ENCODE measurements around the gene GPRIN2. TPM values are rescaled to one million over a fixed set of nuclear protein-coding genes. Genes with fewer than 3 reads are reported as not detected.
"Not testable (repeated sequence)": the region's sequence is repeated elsewhere in the genome, so short reads cannot be mapped to it uniquely, and the experiment has no call there.

Gene GPRIN2
- total and polyA plus RNA-seq, 4 donors = 17.7 to 36.5 (median 29.1) TPM

- not testable (repeated sequence) for H3K9ac ChIP-seq (ENCODE audit: insufficient read depth in 1 of 2, low read length in 2 of 2); H3K27ac ChIP-seq (ENCODE audit: low read depth in 1 of 2, low read length in 1 of 2); H3K27me3 ChIP-seq (ENCODE audit: control insufficient read depth in 3 of 3, insufficient read depth in 3 of 3, low read length in 2 of 3); H3K9me3 ChIP-seq (ENCODE audit: control insufficient read depth in 4 of 4, insufficient read depth in 3 of 4, low read length in 3 of 4); H3K4me3 ChIP-seq; H3K4me1 ChIP-seq (ENCODE audit: control insufficient read depth in 5 of 5, insufficient read depth in 5 of 5, low read length in 5 of 5); H3K36me3 ChIP-seq (ENCODE audit: control insufficient read depth in 4 of 4, insufficient read depth in 4 of 4, low read length in 4 of 4)
- 1% methylated on average over 17 to 49 of the region's 68 CpGs for WGBS, 2 donors
- ATAC-seq (ENCODE audit: insufficient read depth, low FRiP score) (peak; percentile 21), DNase-seq (peak in 1 of 3 donors; percentile 11)
Observed at GRCh38 chr10:46578474-46579178, 22.2 kb upstream of the GPRIN2 start, which contains the start of gene SYT15. SYT15 (plus strand) TSS chr10:46579128; CDS start chr10:46579169, 41 bp downstream.

- ATAC-seq (ENCODE audit: insufficient read depth, low FRiP score) = not testable (repeated sequence)
Observed at GRCh38 chr10:46577624-46578473, 21.4 kb upstream of the GPRIN2 start.

GRCh38 chr10:46573884-46574283, 17.4 kb upstream of the GPRIN2 start:
- not testable (repeated sequence) for H3K27ac ChIP-seq (ENCODE audit: low read depth in 1 of 2, low read length in 1 of 2); H3K36me3 ChIP-seq (ENCODE audit: control insufficient read depth in 4 of 4, insufficient read depth in 4 of 4, low read length in 4 of 4); H3K9ac ChIP-seq (ENCODE audit: insufficient read depth in 1 of 2, low read length in 2 of 2); H3K4me1 ChIP-seq (ENCODE audit: control insufficient read depth in 5 of 5, insufficient read depth in 5 of 5, low read length in 5 of 5); H3K4me3 ChIP-seq; DNase-seq; H3K27me3 ChIP-seq (ENCODE audit: control insufficient read depth in 3 of 3, insufficient read depth in 3 of 3, low read length in 2 of 3); ATAC-seq (ENCODE audit: insufficient read depth, low FRiP score); H3K9me3 ChIP-seq (ENCODE audit: control insufficient read depth in 4 of 4, insufficient read depth in 3 of 4, low read length in 3 of 4)
- 61 to 79% methylated on average over 2 to 3 of the region's 4 CpGs for WGBS, 2 donors

More at GRCh38 chr10:46577624-46578473, 21.4 kb upstream of the GPRIN2 start:
- H3K27me3 ChIP-seq (ENCODE audit: control insufficient read depth in 3 of 3, insufficient read depth in 3 of 3, low read length in 2 of 3); H3K4me1 ChIP-seq (ENCODE audit: control insufficient read depth in 5 of 5, insufficient read depth in 5 of 5, low read length in 5 of 5); H3K9ac ChIP-seq (ENCODE audit: insufficient read depth in 1 of 2, low read length in 2 of 2); H3K36me3 ChIP-seq (ENCODE audit: control insufficient read depth in 4 of 4, insufficient read depth in 4 of 4, low read length in 4 of 4); H3K9me3 ChIP-seq (ENCODE audit: control insufficient read depth in 4 of 4, insufficient read depth in 3 of 4, low read length in 3 of 4); H3K4me3 ChIP-seq; H3K27ac ChIP-seq (ENCODE audit: low read depth in 1 of 2, low read length in 1 of 2): not testable (repeated sequence)
- 49 to 54% methylated on average over 23 to 40 of the region's 50 CpGs for WGBS, 2 donors
- peak in 1 of 3 donors; percentile 0 for DNase-seq

- H3K27me3 ChIP-seq (ENCODE audit: control insufficient read depth in 3 of 3, insufficient read depth in 3 of 3, low read length in 2 of 3); H3K9me3 ChIP-seq (ENCODE audit: control insufficient read depth in 4 of 4, insufficient read depth in 3 of 4, low read length in 3 of 4); H3K4me1 ChIP-seq (ENCODE audit: control insufficient read depth in 5 of 5, insufficient read depth in 5 of 5, low read length in 5 of 5); H3K36me3 ChIP-seq (ENCODE audit: control insufficient read depth in 4 of 4, insufficient read depth in 4 of 4, low read length in 4 of 4); H3K9ac ChIP-seq (ENCODE audit: insufficient read depth in 1 of 2, low read length in 2 of 2); H3K27ac ChIP-seq (ENCODE audit: low read depth in 1 of 2, low read length in 1 of 2); ATAC-seq (ENCODE audit: insufficient read depth, low FRiP score); H3K4me3 ChIP-seq: not testable (repeated sequence)
- 56 to 79% methylated on average over 4 of the region's 5 CpGs for WGBS, 2 donors
- DNase-seq = peak in 2 of 3 donors; percentile 15 to 29
Observed at GRCh38 chr10:46573314-46573713, 16.9 kb upstream of the GPRIN2 start.

- ATAC-seq (ENCODE audit: insufficient read depth, low FRiP score); H3K4me3 ChIP-seq; DNase-seq; H3K27ac ChIP-seq (ENCODE audit: low read depth in 1 of 2, low read length in 1 of 2); H3K9ac ChIP-seq (ENCODE audit: insufficient read depth in 1 of 2, low read length in 2 of 2); H3K4me1 ChIP-seq (ENCODE audit: control insufficient read depth in 5 of 5, insufficient read depth in 5 of 5, low read length in 5 of 5); H3K9me3 ChIP-seq (ENCODE audit: control insufficient read depth in 4 of 4, insufficient read depth in 3 of 4, low read length in 3 of 4); H3K27me3 ChIP-seq (ENCODE audit: control insufficient read depth in 3 of 3, insufficient read depth in 3 of 3, low read length in 2 of 3); H3K36me3 ChIP-seq (ENCODE audit: control insufficient read depth in 4 of 4, insufficient read depth in 4 of 4, low read length in 4 of 4): not testable (repeated sequence)
- WGBS, 2 donors = 34 to 55% methylated on average over 2 to 3 of the region's 4 CpGs
Observed at GRCh38 chr10:46572765-46573164, 16.3 kb upstream of the GPRIN2 start.

GRCh38 chr10:46570655-46571054, 14.2 kb upstream of the GPRIN2 start:
- H3K9me3 ChIP-seq (ENCODE audit: control insufficient read depth in 4 of 4, insufficient read depth in 3 of 4, low read length in 3 of 4); H3K27me3 ChIP-seq (ENCODE audit: control insufficient read depth in 3 of 3, insufficient read depth in 3 of 3, low read length in 2 of 3); H3K4me1 ChIP-seq (ENCODE audit: control insufficient read depth in 5 of 5, insufficient read depth in 5 of 5, low read length in 5 of 5); H3K27ac ChIP-seq (ENCODE audit: low read depth in 1 of 2, low read length in 1 of 2); DNase-seq; ATAC-seq (ENCODE audit: insufficient read depth, low FRiP score); H3K36me3 ChIP-seq (ENCODE audit: control insufficient read depth in 4 of 4, insufficient read depth in 4 of 4, low read length in 4 of 4); H3K9ac ChIP-seq (ENCODE audit: insufficient read depth in 1 of 2, low read length in 2 of 2); H3K4me3 ChIP-seq: not testable (repeated sequence)
- no CpG with 5 or more reads among the region's 2 CpGs for WGBS, 2 donors

- 94 to 97% methylated on average over 2 to 3 of the region's 9 CpGs for WGBS, 2 donors
- not testable (repeated sequence) for H3K27me3 ChIP-seq (ENCODE audit: control insufficient read depth in 3 of 3, insufficient read depth in 3 of 3, low read length in 2 of 3); H3K27ac ChIP-seq (ENCODE audit: low read depth in 1 of 2, low read length in 1 of 2); H3K4me1 ChIP-seq (ENCODE audit: control insufficient read depth in 5 of 5, insufficient read depth in 5 of 5, low read length in 5 of 5); H3K4me3 ChIP-seq; H3K36me3 ChIP-seq (ENCODE audit: control insufficient read depth in 4 of 4, insufficient read depth in 4 of 4, low read length in 4 of 4); H3K9ac ChIP-seq (ENCODE audit: insufficient read depth in 1 of 2, low read length in 2 of 2); ATAC-seq (ENCODE audit: insufficient read depth, low FRiP score); H3K9me3 ChIP-seq (ENCODE audit: control insufficient read depth in 4 of 4, insufficient read depth in 3 of 4, low read length in 3 of 4); DNase-seq
Observed at GRCh38 chr10:46567151-46567550, 10.7 kb upstream of the GPRIN2 start.
